Right lobe of liver (tissue), 4 donors: ENCODE results near the gene MRPL12.

Experiments
- CTCF ChIP-seq, 4 donors: fragments of 200-600 bp in 3 of 4; fragments of 450-650 bp in 1 of 4; IDR thresholded peaks; one replicate each; pipeline versions ENCODE4 v1.5.1 to v1.8.0; 2016 to 2022; ENCODE audit warnings: antibody characterized with exemption in 4 of 4, mild to moderate bottlenecking in 2 of 4
- POLR2A ChIP-seq: fragments of 450-650 bp; IDR thresholded peaks from one replicate; pipeline ENCODE4 v1.6.1; 2017; ENCODE audit warnings: antibody characterized with exemption, mild to moderate bottlenecking
- donor health status: DM: no; HTN: no; CAD: no.
- donor health status: DM: no; HTN: no; CAD: no.
- donor health status: DM: no; HTN: yes; CAD: no.

DNA sequence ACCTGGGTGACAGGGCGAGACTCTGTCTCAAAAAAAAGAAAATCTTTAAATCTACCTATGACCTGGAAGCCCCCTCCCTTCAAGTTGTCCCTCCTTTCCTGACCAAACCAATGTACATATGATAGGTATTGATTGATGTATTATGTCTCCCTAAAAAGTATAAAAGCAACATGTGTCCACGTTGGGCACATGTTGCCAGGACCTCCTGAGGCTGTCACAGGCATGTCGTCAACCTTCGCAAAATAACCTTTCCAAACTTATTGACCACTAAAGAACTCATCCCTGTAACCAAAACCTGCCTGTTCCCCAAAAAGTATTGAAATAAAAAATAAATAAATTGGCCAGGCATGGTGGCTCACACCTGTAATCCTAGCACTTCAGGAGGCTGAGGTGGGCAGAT is 41.2 kb upstream of the MRPL12 start:
- TF ChIP-seq CTCF (IDR thresholded peaks at IDR 0.05) (no peak), POLR2A (no peak)
